SK-N-MC (cell line): ENCODE data around the gene PPIH.
"Not testable (repeated sequence)": the region's sequence is repeated elsewhere in the genome, so short reads cannot be mapped to it uniquely, and the experiment has no call there.

Source experiments
- EZH2 ChIP-seq: fragments of 200-600 bp; sonication (generic); IDR thresholded peaks from one replicate; pipeline ENCODE4 v1.6.1; 2017; ENCODE audit warnings: antibody characterized with exemption
- POLR2AphosphoS5 ChIP-seq: IDR thresholded peaks from 2 replicates; pipeline ENCODE4 v1.6.1; 2012; ENCODE audit warnings: mild to moderate bottlenecking, low read depth, low read length, borderline replicate concordance

GRCh38 chr1:42722403-42722802 lies 64.2 kb downstream of the PPIH start:
- TF ChIP-seq EZH2, POLR2AphosphoS5: not testable (repeated sequence)
